Fibroblast of lung (primary cell): ENCODE data around the gene DCTN2.

Experiments
- CTCF ChIP-seq, 2 donors: IDR thresholded peaks in 1 of 2; conservative IDR thresholded peaks in 1 of 2; 1 replicate in 1 of 2; 2 replicates in 1 of 2; pipeline ENCODE4 v1.5.1; 2011 to 2012; ENCODE audit warnings: low read length in 2 of 2, control low read depth in 1 of 2, inconsistent platforms in 1 of 2, low read depth in 1 of 2, mild to moderate bottlenecking in 1 of 2
- EZH2 ChIP-seq: IDR thresholded peaks from 2 replicates; pipeline ENCODE4 v1.5.1; 2012; ENCODE audit warnings: low read length, control low read depth, mild to moderate bottlenecking; ENCODE audit errors: missing control alignments

- TF ChIP-seq CTCF (conservative IDR thresholded peaks at IDR 0.05 in 1 of 2, IDR thresholded peaks at IDR 0.05 in 1 of 2; ENCODE audit: low read depth in 1 of 2, low read length in 2 of 2) = no peak
- TF ChIP-seq EZH2 = no peak
These were observed 11.0 kb downstream of the DCTN2 start for GRCh38 chr12:57535764-57536596.
